ENCODE measurements around the gene DDA1.
A peak's percentile ranks its signal among the peaks of the same experiment; 100 is the strongest.
"Not testable (repeated sequence)": the region's sequence is repeated elsewhere in the genome, so short reads cannot be mapped to it uniquely, and the experiment has no call there.

DDA1 gene

DNA sequence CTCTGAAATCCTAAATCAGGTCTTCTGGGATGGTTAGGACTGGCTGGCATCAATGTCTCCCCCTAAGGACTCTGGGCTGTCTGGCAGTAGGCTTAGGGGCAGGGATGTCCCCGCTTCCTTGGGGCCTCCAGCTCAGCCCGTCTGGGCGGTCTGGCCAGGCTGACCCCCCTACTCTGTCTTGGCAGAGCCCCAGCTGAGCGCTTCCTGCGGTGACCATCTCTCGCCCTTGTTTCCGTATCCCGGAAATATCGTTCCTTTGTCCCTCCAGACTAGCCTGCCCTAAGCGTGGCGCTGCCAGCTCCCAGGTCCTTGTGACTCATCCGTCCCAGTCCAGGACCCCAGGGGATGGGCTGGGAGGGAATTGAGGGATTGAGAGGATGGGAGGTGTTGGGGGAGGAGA is 39.3 kb downstream of the DDA1 start:
- DNase-seq: peak; percentile 95

DNA sequence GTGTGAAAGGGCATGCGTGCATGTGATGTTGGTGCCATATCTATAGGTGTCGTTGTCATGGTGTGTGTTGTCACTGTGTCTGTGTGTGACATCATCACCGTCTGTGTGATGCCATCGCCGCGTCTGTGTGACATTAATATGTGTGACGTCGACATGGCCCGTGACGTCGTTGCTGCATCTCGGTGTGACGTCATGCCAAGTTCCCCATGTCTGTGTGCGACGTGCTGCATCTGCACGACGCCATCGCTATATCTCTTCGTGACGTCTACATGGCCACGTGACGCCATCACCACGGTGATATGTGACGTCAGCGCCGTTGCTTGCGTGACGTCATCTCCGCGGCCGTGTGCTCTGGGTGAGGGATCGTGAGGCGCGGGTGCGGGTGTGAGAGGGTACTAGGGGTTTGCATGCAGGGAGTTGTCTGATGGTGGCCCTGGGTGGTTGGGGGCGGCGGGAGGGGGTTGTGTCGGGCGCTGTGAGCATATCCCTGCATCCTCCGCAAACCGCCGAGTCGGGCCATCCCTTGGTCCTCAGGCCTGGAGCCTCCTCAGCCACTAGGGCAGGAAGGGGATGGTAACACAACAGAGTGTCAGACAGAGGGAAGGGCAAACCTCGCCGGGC is 42.6 kb downstream of the DDA1 start:
- no peak for DNase-seq

DNA sequence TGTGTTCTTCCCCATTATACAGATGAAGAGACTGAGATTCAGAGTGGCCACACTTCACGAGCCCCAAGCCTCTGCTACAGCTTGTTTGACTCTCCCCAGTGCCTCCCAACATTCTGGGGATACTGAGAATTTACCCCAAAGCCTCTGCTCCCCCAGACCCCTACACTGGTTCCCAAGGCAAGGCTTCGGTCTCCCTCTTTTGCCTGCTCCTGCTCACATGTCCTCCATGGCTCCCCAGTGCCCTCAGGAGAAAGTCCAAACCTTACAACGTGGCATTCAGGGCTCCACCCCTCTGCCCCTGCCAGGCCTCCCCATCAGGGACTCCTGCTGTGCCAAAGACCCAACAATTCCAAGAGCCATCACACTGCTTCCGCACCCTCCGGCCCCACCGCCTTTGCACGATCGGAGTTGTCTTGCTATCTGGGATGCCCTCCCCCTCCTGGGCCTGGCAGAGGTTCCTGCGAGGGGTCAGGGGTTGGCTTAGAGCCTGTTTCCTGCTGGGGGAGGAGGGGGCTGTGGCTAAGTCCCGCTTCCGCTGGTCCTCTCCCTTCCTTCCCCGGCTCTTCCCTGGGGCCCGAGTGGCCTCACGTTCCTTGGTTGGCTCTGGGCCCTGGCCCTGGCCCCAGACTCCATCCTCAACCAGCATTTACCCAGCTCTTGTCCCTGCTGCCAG is 43.4 kb downstream of the DDA1 start:
- no peak for DNase-seq

- DNase-seq: no peak
Measured at GRCh38 chr19:17353386-17353785, 44.0 kb downstream of the DDA1 start.

DNA sequence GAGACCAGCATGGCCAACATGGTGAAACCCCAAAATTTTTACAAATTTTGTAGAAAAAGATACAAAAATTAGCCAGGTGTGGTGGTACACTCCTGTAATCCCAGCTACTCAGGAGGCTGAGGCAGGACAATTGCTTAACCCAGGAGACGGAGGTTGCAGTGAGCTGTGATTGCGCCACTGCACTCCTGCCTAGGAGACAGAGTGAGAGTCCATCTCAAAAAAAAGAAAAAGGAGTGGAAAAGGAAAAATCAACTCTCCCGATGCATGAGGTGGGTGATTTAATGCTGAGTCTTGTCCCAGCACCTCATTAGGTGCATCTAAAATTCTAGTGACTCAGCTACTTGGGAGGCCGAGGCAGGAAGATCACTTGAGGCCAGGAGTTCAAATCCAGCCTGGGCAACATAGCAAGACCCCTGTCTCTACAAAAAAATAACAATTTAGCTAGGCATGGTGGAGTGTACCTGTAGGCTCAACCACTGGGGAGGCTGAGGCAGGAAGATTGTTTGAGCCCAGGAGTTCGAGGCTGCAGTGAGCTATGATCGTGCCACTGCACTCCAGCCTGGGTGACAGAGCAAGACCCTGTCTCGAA is 47.8 kb downstream of the DDA1 start:
- DNase-seq: no peak

DNA sequence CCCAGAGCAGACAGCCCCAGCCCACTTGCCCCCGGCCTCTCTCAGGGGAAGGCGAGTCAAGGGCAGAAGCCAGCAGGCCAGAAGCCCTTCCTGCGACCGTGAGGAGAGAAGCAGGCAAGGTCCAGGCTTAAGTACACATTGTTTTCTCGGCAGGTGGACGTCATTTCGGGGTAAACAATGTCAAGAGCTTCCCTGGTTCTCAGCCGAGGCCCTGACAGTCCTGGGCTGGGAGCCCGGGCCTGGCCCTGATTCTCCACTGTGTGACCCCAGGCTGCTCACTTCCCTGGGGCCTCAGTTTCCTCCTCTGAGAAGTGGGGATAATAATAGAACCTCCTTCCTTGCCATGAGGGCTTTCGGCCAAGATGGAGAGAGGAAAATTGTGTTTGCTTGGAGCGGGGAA is 48.4 kb downstream of the DDA1 start:
- no peak for DNase-seq

DNA sequence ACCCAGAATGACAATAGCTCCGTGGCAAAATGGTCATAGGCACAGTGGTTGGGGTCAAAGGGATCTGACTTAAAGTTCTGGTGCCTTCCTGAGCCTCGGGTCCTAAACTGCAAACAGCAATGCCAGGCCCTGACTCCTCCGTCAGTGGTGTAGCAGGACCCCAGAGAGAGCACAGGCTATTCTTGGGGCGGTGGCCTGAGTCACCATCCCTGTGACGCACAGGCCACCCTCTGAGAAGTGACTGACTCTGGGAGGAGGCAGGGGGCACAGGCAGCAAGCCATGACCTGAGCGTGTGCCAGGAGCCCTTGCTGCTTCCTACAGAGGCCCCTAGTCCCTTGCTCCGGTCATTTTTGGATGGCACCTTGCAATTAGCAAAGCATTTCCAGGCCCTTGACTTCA is 49.0 kb downstream of the DDA1 start:
- no peak for DNase-seq

DNA sequence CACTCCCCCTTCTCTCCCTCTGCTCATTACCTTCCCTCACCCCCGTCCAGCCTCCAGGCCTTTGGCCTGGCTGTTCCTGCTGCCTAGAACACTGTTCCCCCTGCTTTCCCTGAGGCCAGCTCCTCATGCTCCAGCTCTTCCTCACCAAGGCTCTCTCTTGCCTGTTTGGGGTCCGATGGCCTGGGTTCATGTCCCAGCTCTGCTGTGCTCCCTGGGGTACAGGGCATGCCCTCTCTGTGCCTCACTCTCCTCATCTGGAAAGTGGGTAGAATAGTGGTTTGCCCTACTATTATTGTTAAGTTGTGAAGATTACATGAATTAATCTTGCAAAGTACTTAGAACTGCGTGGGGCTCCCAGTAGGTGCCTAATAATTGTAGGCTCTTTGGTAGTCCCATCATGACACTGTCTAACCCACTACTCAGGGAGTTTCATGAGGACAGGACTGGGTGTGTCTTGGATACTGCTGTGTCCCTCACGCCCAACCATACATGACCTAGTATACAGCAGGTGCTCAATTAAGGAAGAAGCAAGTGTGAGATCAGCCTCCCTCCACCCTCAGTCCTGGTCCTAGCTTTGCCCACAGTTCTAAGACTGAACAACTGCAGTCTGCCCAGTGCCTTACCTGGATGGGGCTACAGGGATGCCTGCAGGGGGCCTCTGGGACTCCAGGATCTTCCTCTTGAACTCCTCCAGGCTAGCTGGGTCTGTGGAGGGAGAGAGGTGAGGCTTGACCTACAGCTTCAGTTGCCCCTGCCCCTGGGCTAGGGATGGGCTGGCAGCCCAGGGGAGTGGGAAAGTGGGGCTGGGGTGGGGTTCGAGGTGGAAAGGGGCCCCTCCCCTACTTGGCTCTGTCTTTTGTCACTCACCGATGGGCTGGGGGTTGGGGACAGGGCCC is 50.8 kb downstream of the DDA1 start:
- DNase-seq: no peak

GRCh38 chr19:17363852-17364605 is 54.7 kb downstream of the DDA1 start:
- DNase-seq: not testable (repeated sequence)

DNA sequence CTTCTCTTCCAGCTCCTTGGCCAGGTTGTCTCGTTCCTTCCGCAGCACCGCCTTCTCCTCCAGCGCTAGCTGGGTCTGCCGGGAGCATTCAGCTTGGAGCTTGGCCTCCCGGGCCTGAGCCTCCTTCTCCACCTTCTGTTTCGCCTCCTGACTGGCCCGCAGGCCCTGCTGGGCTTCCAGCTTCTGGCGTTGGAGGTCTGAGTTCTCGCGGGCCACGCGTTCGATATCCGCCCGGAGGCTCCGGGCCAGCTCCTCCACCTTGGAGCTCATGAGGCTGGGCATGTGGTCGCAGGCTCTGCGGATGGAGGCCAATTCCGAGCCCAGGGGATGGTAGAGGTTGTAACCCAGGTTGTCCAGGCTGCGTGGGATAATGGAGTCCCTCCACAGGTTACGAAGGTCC is 56.0 kb downstream of the DDA1 start:
- no peak for DNase-seq

- DNase-seq: no peak
Measured at GRCh38 chr19:17370026-17370587, 60.7 kb downstream of the DDA1 start.
